HL-60 (cell line): ENCODE measurements around the gene TMEM255B.

Experiments
- DNase-seq, 2 experiments: peaks; one replicate each; pipeline ENCODE4 v3.0.0-alpha.2; 2010 to 2020; ENCODE audit warnings: low read depth in 1 of 2, low spot score in 1 of 2
- H3K27ac ChIP-seq: fragments of 250-450 bp; sonication (Bioruptor Pico); replicated peaks from 2 replicates; pipeline ENCODE4 v1.5.1; 2020; ENCODE audit warnings: mild to moderate bottlenecking, moderate library complexity
- H3K27me3 ChIP-seq: fragments of 250-450 bp; sonication (Bioruptor Pico); 2 replicates; pipeline ENCODE4 v1.5.1; 2021; ENCODE audit warnings: mild to moderate bottlenecking, moderate library complexity; ENCODE audit not compliant: insufficient read depth, poor library complexity, severe bottlenecking
- H3K4me3 ChIP-seq: replicated peaks from 2 replicates; pipeline ENCODE4 v1.5.1; 2011; ENCODE audit warnings: mild to moderate bottlenecking, control low read depth, low read length; ENCODE audit not compliant: insufficient read depth
- CTCF ChIP-seq: IDR thresholded peaks from one replicate; pipeline ENCODE4 v1.5.1; 2011; ENCODE audit warnings: low read length, control low read depth, inconsistent platforms; ENCODE audit not compliant: insufficient read depth
- GABPA ChIP-seq: IDR thresholded peaks from 2 replicates; pipeline ENCODE4 v1.6.1; 2012; ENCODE audit warnings: low read depth
- POLR2AphosphoS5 ChIP-seq: IDR thresholded peaks from 2 replicates; pipeline ENCODE4 v1.6.1; 2012; ENCODE audit warnings: low read depth
- SPI1 ChIP-seq: IDR thresholded peaks from 2 replicates; pipeline ENCODE4 v1.6.1; 2012; ENCODE audit warnings: low read depth, mild to moderate bottlenecking, borderline replicate concordance
- TF ChIP-seq, protein P1 (sequence below): IDR thresholded peaks from 2 replicates; pipeline ENCODE4 v1.6.1; 2012; ENCODE audit warnings: low read depth; ENCODE audit not compliant: insufficient replicate concordance

The TMEM255B gene

DNA sequence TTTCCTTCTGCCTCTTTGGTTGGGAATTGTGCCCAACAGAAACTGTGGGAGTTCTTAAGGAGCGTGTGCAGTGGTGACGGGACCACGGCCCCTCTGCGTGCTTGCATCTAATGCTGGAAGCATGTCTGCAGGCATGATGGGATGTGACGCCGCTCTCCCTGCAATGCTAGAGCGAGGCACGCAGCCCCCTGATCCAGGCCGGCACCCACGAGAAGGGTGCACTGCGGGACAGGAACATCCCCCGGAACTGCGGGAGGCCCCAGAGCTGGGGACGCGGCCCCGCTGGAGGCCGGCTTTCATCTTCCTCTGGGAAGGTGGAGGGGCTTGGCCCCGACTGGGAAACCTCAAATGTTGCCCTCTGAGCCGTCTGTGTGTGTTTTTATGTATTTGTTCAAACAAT lies 32.7 kb downstream of the TMEM255B start:
- no peak overlapping the region for H3K4me3 ChIP-seq
- no peak overlapping the region for H3K27ac ChIP-seq
- TF ChIP-seq POLR2AphosphoS5: no peak
- TF ChIP-seq, protein P1, sequence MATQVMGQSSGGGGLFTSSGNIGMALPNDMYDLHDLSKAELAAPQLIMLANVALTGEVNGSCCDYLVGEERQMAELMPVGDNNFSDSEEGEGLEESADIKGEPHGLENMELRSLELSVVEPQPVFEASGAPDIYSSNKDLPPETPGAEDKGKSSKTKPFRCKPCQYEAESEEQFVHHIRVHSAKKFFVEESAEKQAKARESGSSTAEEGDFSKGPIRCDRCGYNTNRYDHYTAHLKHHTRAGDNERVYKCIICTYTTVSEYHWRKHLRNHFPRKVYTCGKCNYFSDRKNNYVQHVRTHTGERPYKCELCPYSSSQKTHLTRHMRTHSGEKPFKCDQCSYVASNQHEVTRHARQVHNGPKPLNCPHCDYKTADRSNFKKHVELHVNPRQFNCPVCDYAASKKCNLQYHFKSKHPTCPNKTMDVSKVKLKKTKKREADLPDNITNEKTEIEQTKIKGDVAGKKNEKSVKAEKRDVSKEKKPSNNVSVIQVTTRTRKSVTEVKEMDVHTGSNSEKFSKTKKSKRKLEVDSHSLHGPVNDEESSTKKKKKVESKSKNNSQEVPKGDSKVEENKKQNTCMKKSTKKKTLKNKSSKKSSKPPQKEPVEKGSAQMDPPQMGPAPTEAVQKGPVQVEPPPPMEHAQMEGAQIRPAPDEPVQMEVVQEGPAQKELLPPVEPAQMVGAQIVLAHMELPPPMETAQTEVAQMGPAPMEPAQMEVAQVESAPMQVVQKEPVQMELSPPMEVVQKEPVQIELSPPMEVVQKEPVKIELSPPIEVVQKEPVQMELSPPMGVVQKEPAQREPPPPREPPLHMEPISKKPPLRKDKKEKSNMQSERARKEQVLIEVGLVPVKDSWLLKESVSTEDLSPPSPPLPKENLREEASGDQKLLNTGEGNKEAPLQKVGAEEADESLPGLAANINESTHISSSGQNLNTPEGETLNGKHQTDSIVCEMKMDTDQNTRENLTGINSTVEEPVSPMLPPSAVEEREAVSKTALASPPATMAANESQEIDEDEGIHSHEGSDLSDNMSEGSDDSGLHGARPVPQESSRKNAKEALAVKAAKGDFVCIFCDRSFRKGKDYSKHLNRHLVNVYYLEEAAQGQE: no peak
- no peak for TF ChIP-seq GABPA
- no peak for TF ChIP-seq SPI1
- TF ChIP-seq CTCF: no peak
- H3K27me3 ChIP-seq: no peaks in the 10 kb centered on the region
- DNase-seq: no peak

DNA sequence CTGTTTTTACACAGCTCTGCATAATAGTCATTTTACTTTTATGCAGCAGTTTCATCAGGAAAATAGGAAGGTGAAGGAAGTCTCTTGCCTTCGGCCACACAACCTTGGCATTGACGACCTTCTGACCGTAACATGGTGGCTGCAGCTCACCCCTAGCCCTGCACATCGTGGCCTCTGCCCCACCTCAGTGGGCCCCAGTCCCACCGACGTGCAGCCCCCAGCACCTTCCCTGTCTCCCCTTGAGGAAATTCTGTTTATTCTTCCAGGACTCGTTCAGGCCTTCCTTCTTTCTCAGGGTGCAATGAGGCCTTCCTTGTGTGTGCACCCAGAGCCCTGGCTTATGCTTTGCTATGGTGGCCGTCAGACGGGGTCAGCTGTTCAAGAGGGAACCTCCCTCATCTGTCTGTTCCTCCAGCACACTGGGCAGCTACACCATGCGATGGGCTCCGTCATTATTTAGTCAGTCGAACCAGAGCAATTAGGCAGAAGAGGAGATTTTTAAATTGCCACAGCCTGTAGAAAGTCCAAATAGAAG lies 33.3 kb downstream of the TMEM255B start:
- no peaks in the 10 kb centered on the region for H3K27me3 ChIP-seq
- no peak for TF ChIP-seq GABPA
- TF ChIP-seq POLR2AphosphoS5: no peak
- TF ChIP-seq, protein P1: no peak
- TF ChIP-seq SPI1: no peak
- no peak for TF ChIP-seq CTCF
- DNase-seq: no peak
- H3K4me3 ChIP-seq: no peak overlapping the region
- H3K27ac ChIP-seq: no peak overlapping the region

DNA sequence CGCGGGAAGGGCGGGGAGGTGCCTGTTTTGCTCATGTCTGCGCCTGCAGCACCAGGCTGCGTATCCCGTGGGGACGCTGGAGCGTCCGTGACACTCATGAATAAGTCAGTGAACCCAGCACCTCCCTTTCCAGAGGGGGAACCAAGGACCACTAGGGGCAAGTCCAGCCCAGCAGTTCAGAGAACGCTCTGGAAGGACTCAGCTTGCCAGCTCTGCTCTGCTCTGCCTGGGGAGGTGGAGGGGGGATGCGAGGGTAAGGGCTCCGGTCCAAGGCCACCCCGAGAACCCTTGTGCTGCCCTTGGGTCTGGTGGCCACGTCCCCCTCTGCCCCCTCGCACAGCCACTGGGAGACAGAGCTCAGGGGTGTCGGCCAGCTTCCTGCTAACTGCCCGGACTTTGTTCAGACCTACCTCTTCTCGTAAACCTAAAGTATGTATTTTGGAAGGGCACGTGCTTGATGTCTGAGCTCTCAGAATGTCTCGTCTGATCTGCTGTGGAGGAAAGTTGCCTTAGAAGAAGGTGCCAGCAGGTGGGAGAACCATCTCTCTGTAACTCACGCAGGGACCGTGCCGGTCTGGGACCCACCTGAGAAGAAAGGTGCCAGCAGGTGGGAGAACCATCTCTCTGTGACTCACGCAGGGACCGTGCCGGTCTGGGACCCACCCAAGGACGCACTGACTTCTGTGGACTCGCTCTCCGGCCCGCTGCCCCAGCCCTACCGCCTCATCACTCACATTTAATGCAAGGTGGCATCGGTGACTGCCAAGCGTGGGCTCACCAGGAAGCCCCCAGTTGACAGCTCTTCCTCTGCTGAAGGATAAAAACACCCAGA lies 34.1 kb downstream of the TMEM255B start:
- no peak for DNase-seq
- TF ChIP-seq SPI1: no peak
- TF ChIP-seq, protein P1: no peak
- no peak for TF ChIP-seq CTCF
- no peak for TF ChIP-seq GABPA
- no peak for TF ChIP-seq POLR2AphosphoS5
- Histone ChIP-seq H3K4me3 (no peak overlapping the region), H3K27ac (no peak overlapping the region), H3K27me3 (no peaks in the 10 kb centered on the region)
